GM21381 (cell line): Measurements from ENCODE around the gene ERFL.

ENCODE experiments used
- ATAC-seq: cut with Tn5 transposase; IDR thresholded peaks from one replicate; pipeline ENCODE4 v1.9.1; 2021; ENCODE audit warnings: mild to moderate bottlenecking, moderate library complexity; ENCODE audit not compliant: unreplicated experiment

Gene ERFL

GRCh38 chr19:41901707-41902360 lies 26.4 kb downstream of the ERFL start:
- no peak for ATAC-seq

GRCh38 chr19:41898235-41898634 lies 30.0 kb downstream of the ERFL start:
- ATAC-seq, result no peak

GRCh38 chr19:41897820-41898219 lies 30.4 kb downstream of the ERFL start:
- ATAC-seq, result no peak

GRCh38 chr19:41897181-41897580 lies 31.1 kb downstream of the ERFL start:
- no peak for ATAC-seq

GRCh38 chr19:41896581-41896942 lies 31.7 kb downstream of the ERFL start:
- no peak for ATAC-seq

GRCh38 chr19:41895745-41896580 lies 32.3 kb downstream of the ERFL start:
- no peak for ATAC-seq

- no peak for ATAC-seq
Observed at GRCh38 chr19:41894350-41894749, 33.9 kb downstream of the ERFL start.

- ATAC-seq, result no peak
Observed at GRCh38 chr19:41893899-41894298, 34.4 kb downstream of the ERFL start.

GRCh38 chr19:41892173-41892902 lies 35.9 kb downstream of the ERFL start:
- ATAC-seq, result no peak

- no peak for ATAC-seq
Observed at GRCh38 chr19:41890936-41891335, 37.3 kb downstream of the ERFL start.

- no peak for ATAC-seq
Observed at GRCh38 chr19:41889896-41890295, 38.4 kb downstream of the ERFL start.

- no peak for ATAC-seq
Observed at GRCh38 chr19:41888926-41889325, 39.3 kb downstream of the ERFL start.

GRCh38 chr19:41887711-41888382 lies 40.4 kb downstream of the ERFL start:
- ATAC-seq, result no peak

GRCh38 chr19:41886761-41887710 lies 41.2 kb downstream of the ERFL start:
- ATAC-seq, result no peak

- peak; percentile 75 for ATAC-seq
Observed at GRCh38 chr19:41883821-41884733, 44.2 kb downstream of the ERFL start.

GRCh38 chr19:41883463-41883820 lies 44.8 kb downstream of the ERFL start:
- ATAC-seq, result no peak

- ATAC-seq, result no peak
Observed at GRCh38 chr19:41882568-41883462, 45.4 kb downstream of the ERFL start, which contains the start of gene ARHGEF1. TSS of gene ARHGEF1 (plus strand) at chr19:41883184. CDS start at chr19:41888083, 4,899 bp downstream.

GRCh38 chr19:41880329-41880708 lies 47.9 kb downstream of the ERFL start:
- no peak for ATAC-seq
